Parathyroid adenoma (tissue), 2 donors: ENCODE measurements around the gene ZNF839.

ENCODE experiments used
- H2AFZ ChIP-seq: fragments of 300-600 bp; sonication (generic); one replicate; pipeline ENCODE4 v1.7.0; 2017; ENCODE audit warnings: antibody characterized with exemption, mild to moderate bottlenecking
- H3K27ac ChIP-seq: fragments of 300-600 bp; sonication (generic); one replicate; pipeline ENCODE4 v1.7.0; 2017
- H3K27me3 ChIP-seq: fragments of 300-600 bp; sonication (generic); one replicate; pipeline ENCODE4 v1.7.0; 2017; ENCODE audit warnings: low read length; ENCODE audit not compliant: control insufficient read depth, insufficient read depth
- H3K36me3 ChIP-seq: fragments of 300-600 bp; sonication (generic); one replicate; pipeline ENCODE4 v1.7.0; 2017; ENCODE audit warnings: low read length; ENCODE audit not compliant: control insufficient read depth, insufficient read depth
- H3K4me1 ChIP-seq: fragments of 300-600 bp; sonication (generic); one replicate; pipeline ENCODE4 v1.7.0; 2017; ENCODE audit warnings: control low read depth
- H3K4me2 ChIP-seq: fragments of 300-600 bp; sonication (generic); one replicate; pipeline ENCODE4 v1.7.0; 2017; ENCODE audit warnings: low read length
- H3K4me3 ChIP-seq: fragments of 300-600 bp; sonication (generic); one replicate; pipeline ENCODE4 v1.7.0; 2017; ENCODE audit warnings: low read depth, low read length
- H3K79me2 ChIP-seq: fragments of 300-600 bp; sonication (generic); one replicate; pipeline ENCODE4 v1.7.0; 2017; ENCODE audit warnings: control low read depth
- H3K9ac ChIP-seq: fragments of 300-600 bp; sonication (generic); one replicate; pipeline ENCODE4 v1.7.0; 2017; ENCODE audit warnings: mild to moderate bottlenecking
- H3K9me3 ChIP-seq: fragments of 300-600 bp; sonication (generic); one replicate; pipeline ENCODE4 v1.7.0; 2017; ENCODE audit warnings: low read length; ENCODE audit not compliant: control insufficient read depth
- TF ChIP-seq, protein P1 (sequence below): fragments of 300-600 bp; sonication (generic); IDR thresholded peaks from one replicate; pipeline ENCODE4 v1.7.0; 2017; ENCODE audit warnings: antibody characterized with exemption, mild to moderate bottlenecking
- donor health status: primary hyperparathyroidism.

ZNF839 gene

GRCh38 chr14:102335163-102335562 lies 15.6 kb downstream of the ZNF839 start:
- Histone ChIP-seq H3K4me2 (no peak overlapping the region), H3K79me2 (no peaks in the 10 kb centered on the region), H3K4me3 (no peak overlapping the region), H3K36me3 (no peaks in the 10 kb centered on the region), H3K27me3 (no peaks in the 10 kb centered on the region), H3K9ac (no peak overlapping the region), H3K9me3 (no peaks in the 10 kb centered on the region), H3K4me1 (no peaks in the 10 kb centered on the region), H2AFZ (no peak overlapping the region), H3K27ac (no peak overlapping the region)
- TF ChIP-seq, protein P1, sequence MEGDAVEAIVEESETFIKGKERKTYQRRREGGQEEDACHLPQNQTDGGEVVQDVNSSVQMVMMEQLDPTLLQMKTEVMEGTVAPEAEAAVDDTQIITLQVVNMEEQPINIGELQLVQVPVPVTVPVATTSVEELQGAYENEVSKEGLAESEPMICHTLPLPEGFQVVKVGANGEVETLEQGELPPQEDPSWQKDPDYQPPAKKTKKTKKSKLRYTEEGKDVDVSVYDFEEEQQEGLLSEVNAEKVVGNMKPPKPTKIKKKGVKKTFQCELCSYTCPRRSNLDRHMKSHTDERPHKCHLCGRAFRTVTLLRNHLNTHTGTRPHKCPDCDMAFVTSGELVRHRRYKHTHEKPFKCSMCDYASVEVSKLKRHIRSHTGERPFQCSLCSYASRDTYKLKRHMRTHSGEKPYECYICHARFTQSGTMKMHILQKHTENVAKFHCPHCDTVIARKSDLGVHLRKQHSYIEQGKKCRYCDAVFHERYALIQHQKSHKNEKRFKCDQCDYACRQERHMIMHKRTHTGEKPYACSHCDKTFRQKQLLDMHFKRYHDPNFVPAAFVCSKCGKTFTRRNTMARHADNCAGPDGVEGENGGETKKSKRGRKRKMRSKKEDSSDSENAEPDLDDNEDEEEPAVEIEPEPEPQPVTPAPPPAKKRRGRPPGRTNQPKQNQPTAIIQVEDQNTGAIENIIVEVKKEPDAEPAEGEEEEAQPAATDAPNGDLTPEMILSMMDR, result no peak

DNA sequence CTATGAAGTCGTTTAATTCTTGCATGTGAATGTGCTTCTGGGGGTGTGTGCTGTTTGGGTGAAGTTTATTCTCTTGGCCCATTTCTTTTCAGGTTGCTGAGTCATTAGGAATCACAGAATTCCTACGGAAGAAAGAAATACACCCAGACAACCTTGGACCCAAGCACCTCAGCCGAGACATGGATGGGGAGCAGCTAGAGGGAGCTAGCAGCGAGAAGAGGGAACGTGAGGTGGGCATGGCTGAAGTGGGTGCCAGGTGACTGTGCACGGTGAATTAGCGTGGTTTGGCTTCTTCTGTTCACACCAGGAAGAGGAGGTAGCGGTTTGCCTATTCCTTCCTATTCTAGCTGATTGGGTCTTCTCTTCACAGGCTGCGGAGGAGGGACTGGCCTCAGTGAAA lies 19.2 kb downstream of the ZNF839 start:
- H3K79me2 ChIP-seq, result no peaks in the 10 kb centered on the region
- no peaks in the 10 kb centered on the region for H3K36me3 ChIP-seq

GRCh38 chr14:102341566-102341965 lies 22.0 kb downstream of the ZNF839 start:
- Histone ChIP-seq H3K27me3 (no peaks in the 10 kb centered on the region), H3K4me3 (no peak overlapping the region), H3K4me2 (no peak overlapping the region), H3K4me1 (no peaks in the 10 kb centered on the region), H2AFZ (no peak overlapping the region), H3K9me3 (no peaks in the 10 kb centered on the region), H3K79me2 (no peaks in the 10 kb centered on the region), H3K36me3 (no peaks in the 10 kb centered on the region), H3K9ac (no peak overlapping the region), H3K27ac (no peak overlapping the region)
- TF ChIP-seq, protein P1, result no peak

More for the DNA sequence above, 19.2 kb downstream of the ZNF839 start:
- Histone ChIP-seq H3K9ac (no peak overlapping the region), H3K27me3 (no peaks in the 10 kb centered on the region), H3K27ac (no peak overlapping the region), H3K4me3 (no peak overlapping the region), H3K4me1 (no peaks in the 10 kb centered on the region), H3K9me3 (no peaks in the 10 kb centered on the region), H2AFZ (no peak overlapping the region), H3K4me2 (no peak overlapping the region)
- TF ChIP-seq, protein P1, result no peak

GRCh38 chr14:102342238-102342637 lies 22.7 kb downstream of the ZNF839 start:
- no peak overlapping the region for H3K4me2 ChIP-seq
- no peak overlapping the region for H3K27ac ChIP-seq
- H3K4me3 ChIP-seq, result no peak overlapping the region
- TF ChIP-seq, protein P1, result no peak
- no peak overlapping the region for H2AFZ ChIP-seq
- no peaks in the 10 kb centered on the region for H3K4me1 ChIP-seq
- no peaks in the 10 kb centered on the region for H3K79me2 ChIP-seq
- no peak overlapping the region for H3K9ac ChIP-seq
- H3K36me3 ChIP-seq, result no peaks in the 10 kb centered on the region
- H3K27me3 ChIP-seq, result no peaks in the 10 kb centered on the region
- no peaks in the 10 kb centered on the region for H3K9me3 ChIP-seq

DNA sequence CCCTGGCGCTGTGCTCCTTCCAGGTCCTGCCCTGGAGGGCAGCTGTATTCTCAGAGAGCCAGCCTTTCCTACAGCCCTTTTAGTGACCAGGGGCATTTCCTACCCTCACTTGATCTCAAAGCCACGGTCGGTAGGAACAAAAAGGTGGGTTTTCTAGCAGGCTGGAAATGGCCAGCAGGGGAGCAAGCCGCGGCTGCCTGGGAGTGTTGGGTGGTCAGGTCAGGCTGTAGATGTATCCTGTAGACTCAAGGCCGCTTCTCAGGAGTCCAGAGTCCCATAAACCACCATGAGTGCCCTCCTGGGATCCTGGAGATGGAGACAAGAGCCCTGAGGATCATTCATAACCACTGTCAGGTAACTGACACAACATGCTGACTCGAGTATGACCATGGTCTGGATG lies 24.5 kb downstream of the ZNF839 start:
- Histone ChIP-seq H3K36me3 (no peaks in the 10 kb centered on the region), H3K9ac (no peak overlapping the region), H3K4me1 (no peaks in the 10 kb centered on the region), H3K27ac (no peak overlapping the region), H2AFZ (no peak overlapping the region), H3K27me3 (no peaks in the 10 kb centered on the region), H3K4me2 (no peak overlapping the region), H3K4me3 (no peak overlapping the region), H3K79me2 (no peaks in the 10 kb centered on the region), H3K9me3 (no peaks in the 10 kb centered on the region)
- TF ChIP-seq, protein P1, result no peak
